GM19193 (cell line): ENCODE results near the gene ASTL.

Experiments
- POLR2A ChIP-seq: IDR thresholded peaks from 4 replicates; pipeline ENCODE4 v1.6.1; 2011; ENCODE audit not compliant: insufficient read depth, insufficient read length; ENCODE audit errors: extremely low read depth

The ASTL gene

DNA sequence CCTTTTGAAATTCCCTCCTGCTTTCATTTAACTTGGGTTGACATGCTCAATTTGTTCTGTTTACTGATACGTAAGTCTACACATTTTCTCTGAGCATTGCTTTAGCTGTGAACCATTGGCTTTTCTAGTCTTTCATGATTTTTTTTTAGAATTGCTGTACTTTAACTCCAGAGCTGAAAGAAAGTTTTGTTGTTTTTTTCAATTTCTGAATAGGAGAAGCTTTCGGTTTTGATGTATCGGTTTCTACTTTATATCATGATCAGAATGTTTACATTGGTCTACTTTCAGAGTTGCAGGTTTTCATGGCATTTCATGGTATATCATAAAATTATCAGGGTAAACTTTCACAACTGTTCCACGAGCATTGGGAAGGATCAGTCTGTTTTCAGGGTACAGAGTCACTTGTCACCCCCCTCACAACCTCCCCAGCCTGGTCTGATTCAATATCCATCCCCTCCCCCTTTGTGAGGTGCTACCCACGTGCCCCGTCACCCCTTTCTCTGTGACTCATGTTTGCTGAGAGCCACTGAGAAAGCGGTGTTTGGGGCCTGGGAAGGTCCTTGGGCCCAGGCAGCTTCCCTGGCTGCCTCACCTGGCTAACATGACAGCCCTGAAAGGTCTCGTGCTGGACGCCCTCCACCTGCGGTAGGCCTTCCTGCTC, 7.0 kb downstream of the ASTL start:
- TF ChIP-seq POLR2A: no peak

- TF ChIP-seq POLR2A: no peak
Observed at GRCh38 chr2:96130483-96130882, 7.8 kb downstream of the ASTL start.

DNA sequence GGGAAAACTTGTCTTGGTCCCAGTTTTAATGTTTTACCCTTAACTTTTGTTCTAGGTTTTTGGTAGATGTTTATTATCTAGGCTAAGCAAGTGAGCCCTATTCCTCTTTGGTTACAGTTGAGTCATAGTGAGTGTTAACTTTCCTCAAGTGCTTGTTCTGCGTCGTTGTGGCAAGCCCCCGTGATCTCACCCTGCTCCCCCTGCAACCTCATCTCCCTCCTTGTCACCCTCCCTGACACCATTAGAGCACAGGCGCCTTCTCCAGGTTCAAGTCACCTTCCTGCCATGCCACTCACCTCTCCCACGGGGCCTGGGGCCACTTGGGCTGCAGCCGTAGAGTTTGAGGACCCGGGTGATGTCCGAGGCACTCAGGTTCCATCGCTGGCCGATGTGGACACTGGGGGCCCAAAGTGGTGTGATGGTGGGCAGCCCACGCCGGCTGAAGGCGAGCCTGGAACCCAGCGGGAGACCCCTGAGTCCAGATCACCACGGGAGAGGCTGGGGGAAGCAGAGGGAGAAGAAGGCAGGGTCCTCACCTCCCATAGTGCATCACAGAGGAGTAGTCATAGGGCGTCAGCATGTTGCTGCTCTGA, 8.7 kb downstream of the ASTL start:
- TF ChIP-seq POLR2A: no peak

DNA sequence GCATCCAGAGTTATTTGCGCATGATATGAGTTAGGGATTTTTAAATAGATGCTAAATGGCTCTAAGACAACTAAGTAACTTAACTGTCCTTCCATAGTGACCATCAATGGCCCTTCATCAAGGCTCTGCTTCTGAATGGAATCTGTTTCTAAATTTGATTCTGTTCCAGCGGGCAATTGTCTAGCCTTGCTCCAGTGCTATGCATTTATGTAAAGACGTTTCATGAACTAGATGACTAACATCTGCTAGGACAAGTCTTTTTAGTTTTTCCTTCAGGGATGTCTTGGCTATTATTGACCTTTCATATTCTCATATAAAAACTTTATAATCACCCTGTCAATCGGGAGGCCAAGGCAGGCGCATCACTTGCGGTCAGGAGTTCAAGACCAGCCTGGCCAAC, 9.8 kb downstream of the ASTL start:
- TF ChIP-seq POLR2A: no peak

- no peak for TF ChIP-seq POLR2A
Observed at GRCh38 chr2:96124406-96125265, 13.7 kb downstream of the ASTL start.

- TF ChIP-seq POLR2A: no peak
Observed at GRCh38 chr2:96123936-96124335, 14.4 kb downstream of the ASTL start.

- TF ChIP-seq POLR2A: no peak
Observed at GRCh38 chr2:96123290-96123689, 15.0 kb downstream of the ASTL start.

- no peak for TF ChIP-seq POLR2A
Observed at GRCh38 chr2:96122391-96122790, 15.9 kb downstream of the ASTL start.

DNA sequence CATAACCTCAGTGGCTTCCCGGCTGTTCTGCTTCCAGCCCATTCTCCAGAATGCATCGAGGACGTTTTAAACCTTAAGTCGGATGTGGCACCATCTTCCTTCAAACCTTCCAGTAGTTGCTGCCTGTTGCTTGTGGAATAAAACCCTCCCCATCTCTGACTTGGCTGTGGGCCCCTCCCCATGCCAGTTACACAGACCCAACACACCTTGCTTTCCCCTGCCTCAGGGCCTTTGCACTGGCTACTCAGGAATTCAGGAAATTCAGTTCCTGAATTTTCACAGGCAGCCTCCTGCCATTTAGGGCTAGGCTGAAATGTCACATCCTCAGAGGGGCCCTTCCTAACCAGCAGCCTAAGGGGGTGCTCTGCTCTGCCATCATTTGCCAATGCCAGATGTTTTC, 16.9 kb downstream of the ASTL start:
- no peak for TF ChIP-seq POLR2A

GRCh38 chr2:96120991-96121390, 17.3 kb downstream of the ASTL start:
- no peak for TF ChIP-seq POLR2A

DNA sequence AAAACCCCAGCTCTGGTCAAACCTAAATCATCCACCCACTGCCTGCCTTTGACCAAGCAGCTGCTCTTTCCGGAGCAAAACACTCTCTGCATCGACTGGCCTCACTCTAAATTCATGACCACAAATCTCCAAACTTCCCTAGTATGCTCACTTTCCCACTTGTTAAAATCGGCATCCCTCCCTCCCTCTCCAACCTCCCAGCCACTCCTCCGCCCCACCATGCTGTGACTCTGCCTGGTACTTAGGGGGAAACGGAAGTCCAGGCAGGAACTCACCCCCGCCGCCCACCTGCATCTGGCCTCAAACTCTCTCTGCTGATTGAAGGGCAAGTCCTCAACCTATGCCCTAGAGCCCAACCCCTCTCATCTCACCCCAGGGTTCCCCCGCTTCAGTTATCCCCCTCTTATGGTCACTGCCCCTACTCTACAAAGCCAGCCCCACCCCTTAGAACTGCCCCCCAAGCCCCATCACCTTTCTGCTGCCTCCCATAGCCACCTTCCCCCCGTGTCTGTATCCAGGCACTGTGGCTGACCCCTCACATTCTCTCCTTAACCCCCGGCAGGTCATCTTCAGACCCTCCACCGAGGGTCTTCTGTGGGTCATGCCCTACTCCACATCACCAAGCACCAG, 18.1 kb downstream of the ASTL start:
- no peak for TF ChIP-seq POLR2A

DNA sequence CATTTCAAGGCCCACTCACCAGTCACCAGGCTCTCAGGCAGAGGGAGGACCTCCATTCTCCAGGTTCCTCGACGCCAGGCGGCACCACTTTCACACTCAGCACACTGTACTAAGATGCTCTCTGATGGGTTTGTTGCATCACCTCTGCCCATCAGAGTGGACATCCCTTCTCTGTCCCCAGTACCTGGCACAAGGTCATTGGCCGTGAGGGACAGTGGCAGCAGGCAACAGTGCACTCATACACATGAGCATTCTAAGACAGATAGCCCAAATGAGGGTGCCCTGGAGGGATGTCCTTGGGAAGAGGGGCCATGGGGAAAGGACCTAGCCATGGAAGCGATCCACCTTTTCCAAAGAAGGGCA, 18.9 kb downstream of the ASTL start:
- no peak for TF ChIP-seq POLR2A

- no peak for TF ChIP-seq POLR2A
Observed at GRCh38 chr2:96118698-96119388, 19.5 kb downstream of the ASTL start.

DNA sequence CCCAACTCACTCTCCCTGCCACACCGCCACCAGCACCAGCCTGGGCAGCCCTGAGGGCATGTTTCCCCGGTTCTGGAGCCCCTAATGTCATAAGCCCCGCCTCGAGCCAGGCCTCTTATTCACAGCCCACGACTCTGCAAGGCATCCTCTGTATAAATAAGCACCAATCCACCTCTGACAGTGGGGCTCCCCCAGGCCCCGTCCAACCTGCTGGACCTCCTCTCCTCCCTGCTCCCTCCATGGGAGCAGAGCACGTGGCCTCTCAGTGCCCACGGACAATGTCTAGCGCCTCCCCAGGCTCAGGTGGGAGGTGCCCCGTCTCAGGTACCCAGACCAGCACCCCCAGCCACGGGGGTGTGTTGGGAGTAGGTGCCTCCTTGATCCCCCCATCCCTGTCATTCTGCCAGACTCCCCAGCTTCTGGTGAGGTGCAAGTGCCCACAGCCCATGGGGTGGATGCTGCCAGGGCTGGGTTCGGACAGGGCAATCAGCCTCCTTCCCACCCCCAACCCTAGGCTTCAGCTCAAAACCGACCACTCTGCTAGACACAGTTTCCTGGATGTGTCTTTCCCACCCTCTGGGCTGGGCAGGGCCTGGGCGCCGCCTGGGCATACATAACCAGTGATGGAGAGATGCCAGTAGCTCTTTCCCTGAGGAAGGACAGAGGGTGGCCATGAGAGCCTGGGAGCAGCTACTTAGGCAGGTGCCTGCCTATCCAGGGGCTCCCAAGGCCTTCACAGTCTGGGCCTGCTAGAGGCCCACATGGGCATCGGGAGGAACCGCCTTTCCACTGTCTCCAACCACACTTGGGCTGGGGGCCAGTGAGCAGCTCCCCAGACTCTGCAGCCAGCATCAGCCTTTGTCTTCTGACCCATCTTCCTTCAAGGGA, 20.4 kb downstream of the ASTL start:
- TF ChIP-seq POLR2A: no peak

- no peak for TF ChIP-seq POLR2A
Observed at GRCh38 chr2:96116879-96117533, 21.3 kb downstream of the ASTL start.
